SU-DHL-6 (cell line): ENCODE measurements around the gene CHST5.

Experiments
- H2AFZ ChIP-seq: fragments of 200-600 bp; sonication (generic); 2 replicates; pipeline ENCODE4 v1.6.1; 2014; ENCODE audit warnings: low read depth, mild to moderate bottlenecking, moderate library complexity, mixed read lengths, antibody characterized with exemption, low read length; ENCODE audit not compliant: severe bottlenecking
- H3F3A ChIP-seq: fragments of 200-600 bp; shearing (Covaris generic); 2 replicates; pipeline ENCODE4 v1.6.0; 2016; ENCODE audit warnings: antibody characterized with exemption, mild to moderate bottlenecking; ENCODE audit not compliant: insufficient read depth
- H3K27ac ChIP-seq: fragments of 200-600 bp; sonication (generic); 2 replicates; pipeline ENCODE4 v1.5.1; 2016; ENCODE audit warnings: low read depth, mild to moderate bottlenecking, low read length, moderate library complexity, mixed read lengths
- H3K27me3 ChIP-seq: fragments of 200-600 bp; sonication (generic), shearing (Covaris generic); 2 replicates; pipeline ENCODE4 v1.6.0; 2014; ENCODE audit warnings: mild to moderate bottlenecking, low read length
- H3K36me3 ChIP-seq: fragments of 200-600 bp; sonication (generic); 2 replicates; pipeline ENCODE4 v1.6.1; 2014; ENCODE audit warnings: mild to moderate bottlenecking, low read length, mixed read lengths
- H3K4me2 ChIP-seq: fragments of 300-600, 200-600 bp; shearing (Covaris generic), sonication (generic); 2 replicates; pipeline ENCODE4 v1.6.0; 2014; ENCODE audit warnings: low read length, low read depth, mild to moderate bottlenecking; ENCODE audit not compliant: poor library complexity, severe bottlenecking
- H3K4me3 ChIP-seq: fragments of 200-600 bp; sonication (generic); 2 replicates; pipeline ENCODE4 v1.5.1; 2014; ENCODE audit warnings: antibody characterized with exemption, low read length, mild to moderate bottlenecking, mixed read lengths; ENCODE audit not compliant: insufficient read depth, poor library complexity, severe bottlenecking
- H3K79me2 ChIP-seq: fragments of 200-600 bp; sonication (generic); 2 replicates; pipeline ENCODE4 v1.6.1; 2014; ENCODE audit warnings: mild to moderate bottlenecking, low read length, moderate library complexity; ENCODE audit not compliant: insufficient read depth
- H3K9ac ChIP-seq: fragments of 200-600 bp; sonication (generic); 2 replicates; pipeline ENCODE4 v1.7.0; 2014; ENCODE audit warnings: mild to moderate bottlenecking, low read length
- H3K9me2 ChIP-seq: fragments of 200-600 bp; sonication (generic); replicated peaks from 2 replicates; pipeline ENCODE4 v1.6.1; 2014; ENCODE audit warnings: low read length; ENCODE audit not compliant: insufficient read depth
- H3K9me3 ChIP-seq: fragments of 200-600 bp; sonication (generic); 2 replicates; pipeline ENCODE4 v1.6.1; 2014; ENCODE audit warnings: low read length, mixed read lengths; ENCODE audit not compliant: insufficient read depth
- H4K20me1 ChIP-seq: fragments of 200-600 bp; sonication (generic); 2 replicates; pipeline ENCODE4 v1.6.1; 2014; ENCODE audit warnings: low read depth, mild to moderate bottlenecking, antibody characterized with exemption, low read length, moderate library complexity, mixed read lengths
- EZH2phosphoT487 ChIP-seq: fragments of 200-600 bp; sonication (generic), shearing (Covaris generic); conservative IDR thresholded peaks from 2 replicates; pipeline ENCODE4 v1.6.1; 2018; ENCODE audit warnings: mild to moderate bottlenecking, antibody characterized with exemption, low read length, moderate library complexity, mixed read lengths
- TF ChIP-seq, protein P1 (sequence below): fragments of 200-600 bp; sonication (generic); IDR thresholded peaks from one replicate; pipeline ENCODE4 v1.5.1; 2017; ENCODE audit warnings: antibody characterized with exemption, mild to moderate bottlenecking, low read length, moderate library complexity; ENCODE audit not compliant: insufficient read depth, poor library complexity, severe bottlenecking

The CHST5 gene

GRCh38 chr16:75558846-75559401 lies 23.0 kb upstream of the CHST5 start:
- Histone ChIP-seq H3K4me2 (no peak overlapping the region), H3K9me2 (no peaks in the 10 kb centered on the region), H3K36me3 (no peaks in the 10 kb centered on the region), H4K20me1 (no peaks in the 10 kb centered on the region), H3K79me2 (no peaks in the 10 kb centered on the region), H3K27ac (no peak overlapping the region), H3K4me3 (no peak overlapping the region), H3K27me3 (0 out of 2 replicates have a peak, but pooled peaks cover 4% of the 10 kb centered on the region), H3K9me3 (no peaks in the 10 kb centered on the region), H3K9ac (no peak overlapping the region), H3F3A (peaks cover 6% of the 10 kb centered on the region; the same call in 1 of the 2 replicates), H2AFZ (no peak overlapping the region)
- TF ChIP-seq, protein P1, sequence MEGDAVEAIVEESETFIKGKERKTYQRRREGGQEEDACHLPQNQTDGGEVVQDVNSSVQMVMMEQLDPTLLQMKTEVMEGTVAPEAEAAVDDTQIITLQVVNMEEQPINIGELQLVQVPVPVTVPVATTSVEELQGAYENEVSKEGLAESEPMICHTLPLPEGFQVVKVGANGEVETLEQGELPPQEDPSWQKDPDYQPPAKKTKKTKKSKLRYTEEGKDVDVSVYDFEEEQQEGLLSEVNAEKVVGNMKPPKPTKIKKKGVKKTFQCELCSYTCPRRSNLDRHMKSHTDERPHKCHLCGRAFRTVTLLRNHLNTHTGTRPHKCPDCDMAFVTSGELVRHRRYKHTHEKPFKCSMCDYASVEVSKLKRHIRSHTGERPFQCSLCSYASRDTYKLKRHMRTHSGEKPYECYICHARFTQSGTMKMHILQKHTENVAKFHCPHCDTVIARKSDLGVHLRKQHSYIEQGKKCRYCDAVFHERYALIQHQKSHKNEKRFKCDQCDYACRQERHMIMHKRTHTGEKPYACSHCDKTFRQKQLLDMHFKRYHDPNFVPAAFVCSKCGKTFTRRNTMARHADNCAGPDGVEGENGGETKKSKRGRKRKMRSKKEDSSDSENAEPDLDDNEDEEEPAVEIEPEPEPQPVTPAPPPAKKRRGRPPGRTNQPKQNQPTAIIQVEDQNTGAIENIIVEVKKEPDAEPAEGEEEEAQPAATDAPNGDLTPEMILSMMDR = no peak
- TF ChIP-seq EZH2phosphoT487 = no peak

GRCh38 chr16:75556431-75556950 lies 20.6 kb upstream of the CHST5 start:
- Histone ChIP-seq H3K36me3 (no peaks in the 10 kb centered on the region), H3K27ac (no peak overlapping the region), H3K4me2 (peak overlapping the region; percentile 74), H4K20me1 (no peaks in the 10 kb centered on the region), H3K4me3 (no peak overlapping the region), H3K27me3 (0 out of 2 replicates have a peak, but pooled peaks cover 4% of the 10 kb centered on the region), H3K9me2 (no peaks in the 10 kb centered on the region), H3F3A (0 out of 2 replicates have a peak, but pooled peaks cover 6% of the 10 kb centered on the region), H3K9ac (peak overlapping the region; percentile 53), H3K79me2 (no peaks in the 10 kb centered on the region), H3K9me3 (no peaks in the 10 kb centered on the region), H2AFZ (peak overlapping the region; percentile 87)
- TF ChIP-seq, protein P1 = no peak
- no peak for TF ChIP-seq EZH2phosphoT487

- H3K27ac ChIP-seq = peak within 1 kb of the TSS; percentile 17; the same call in 1 of the 2 replicates
- 0 out of 2 replicates have a peak, but pooled peaks cover 6% of the 10 kb centered on the region for H3F3A ChIP-seq
- H3K9me3 ChIP-seq = no peaks in the 10 kb centered on the region
- H3K79me2 ChIP-seq = no peaks in the 10 kb centered on the region
- H2AFZ ChIP-seq = peak within 1 kb of the TSS; percentile 87
- no peaks in the 10 kb centered on the region for H3K9me2 ChIP-seq
- no peaks in the 10 kb centered on the region for H4K20me1 ChIP-seq
- H3K27me3 ChIP-seq = 0 out of 2 replicates have a peak, but pooled peaks cover 4% of the 10 kb centered on the region
- H3K4me2 ChIP-seq = peak within 1 kb of the TSS; percentile 74
- H3K36me3 ChIP-seq = no peaks in the 10 kb centered on the region
- TF ChIP-seq, protein P1 = no peak
- no peak for TF ChIP-seq EZH2phosphoT487
- peak within 1 kb of the TSS; percentile 55 for H3K4me3 ChIP-seq
- peak within 1 kb of the TSS; percentile 53 for H3K9ac ChIP-seq
Observed at GRCh38 chr16:75555707-75556430, 20.0 kb upstream of the CHST5 start, which contains the start of gene TMEM231. Gene TMEM231 (minus strand): TSS chr16:75556252. CDS start chr16:75556209, 43 bp downstream.
